Suppressor macrophage treated with lipopolysaccharide for 1 hour (primary cell): ENCODE data around the gene PNMA8A.
"Not testable (repeated sequence)": the region's sequence is repeated elsewhere in the genome, so short reads cannot be mapped to it uniquely, and the experiment has no call there.

Experiments
- DNase-seq, 3 donors: peaks; one replicate each; pipeline ENCODE4 v3.0.0-alpha.2; 2020 to 2022

The PNMA8A gene, protein sequence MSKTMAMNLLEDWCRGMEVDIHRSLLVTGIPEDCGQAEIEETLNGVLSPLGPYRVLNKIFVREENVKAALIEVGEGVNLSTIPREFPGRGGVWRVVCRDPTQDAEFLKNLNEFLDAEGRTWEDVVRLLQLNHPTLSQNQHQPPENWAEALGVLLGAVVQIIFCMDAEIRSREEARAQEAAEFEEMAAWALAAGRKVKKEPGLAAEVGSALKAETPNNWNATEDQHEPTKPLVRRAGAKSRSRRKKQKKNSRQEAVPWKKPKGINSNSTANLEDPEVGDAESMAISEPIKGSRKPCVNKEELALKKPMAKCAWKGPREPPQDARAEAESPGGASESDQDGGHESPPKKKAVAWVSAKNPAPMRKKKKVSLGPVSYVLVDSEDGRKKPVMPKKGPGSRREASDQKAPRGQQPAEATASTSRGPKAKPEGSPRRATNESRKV

DNA sequence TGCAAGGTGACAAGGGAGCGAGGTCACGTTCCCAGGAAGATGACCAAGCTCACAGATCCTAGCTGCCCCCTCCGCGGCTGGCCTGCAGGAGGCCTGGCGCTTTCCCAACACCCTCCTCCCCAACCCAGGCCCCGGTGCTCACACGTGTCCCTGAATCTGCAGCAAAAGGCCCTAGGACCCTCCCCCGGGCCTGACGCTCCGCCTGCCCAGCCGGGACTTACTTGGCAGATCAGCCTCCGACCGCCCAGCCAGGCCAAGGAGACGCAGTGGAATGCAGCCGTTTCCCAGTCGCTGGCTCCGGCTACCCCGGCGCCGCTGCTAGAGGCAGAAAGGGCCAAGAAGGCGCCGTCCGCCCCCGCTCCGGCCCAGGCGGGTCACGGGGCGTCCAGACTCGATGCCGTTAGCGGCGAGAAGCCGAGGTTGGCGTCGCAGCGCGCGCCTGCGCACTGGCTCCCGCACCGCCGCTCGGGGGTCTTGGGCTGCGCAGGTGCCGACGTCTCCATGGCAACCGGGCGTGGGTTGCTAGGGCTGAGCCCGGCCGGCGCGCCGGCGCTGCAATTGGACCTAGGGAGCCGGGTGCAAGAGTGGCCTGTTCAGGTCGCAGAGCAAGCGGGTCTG, at the start of gene PNMA8A:
Gene PNMA8A, minus strand, starts transcription at position 448 of the 618 bp plus-strand sequence. CDS start 528 bp downstream, outside the sequence.
- DNase-seq: peak in 2 of 3 donors; percentile 33 to 65

GRCh38 chr19:46520616-46521015, 49.3 kb upstream of the PNMA8A start:
- DNase-seq: no peak

GRCh38 chr19:46517471-46517870, 46.1 kb upstream of the PNMA8A start:
- no peak for DNase-seq

DNA sequence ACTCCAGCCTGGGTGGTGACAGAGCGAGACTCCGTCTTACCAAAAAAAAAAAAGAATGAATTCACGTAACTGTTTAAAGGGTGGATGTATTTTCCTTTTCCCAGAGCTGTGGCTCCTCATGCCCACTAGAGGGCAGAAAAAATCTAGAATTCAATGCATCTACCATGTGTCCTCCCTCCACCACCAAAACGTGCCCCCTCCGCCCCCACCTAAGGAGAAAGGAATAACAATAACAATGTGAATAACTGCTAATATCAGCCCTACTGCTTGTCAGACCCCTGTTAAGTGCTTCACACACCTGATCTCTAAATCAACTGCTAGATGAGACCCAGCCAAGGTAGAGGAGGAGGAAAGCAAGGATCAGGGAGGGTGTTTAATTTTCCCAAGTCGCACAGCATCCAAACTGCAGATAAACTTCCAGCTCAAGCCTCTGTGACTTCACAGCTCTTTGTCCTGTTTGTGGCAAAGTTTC, 44.6 kb upstream of the PNMA8A start:
- peak; percentile 70 to 80 (median 79) for DNase-seq

GRCh38 chr19:46515290-46515609, 43.9 kb upstream of the PNMA8A start:
- no peak for DNase-seq

- no peak for DNase-seq
These were observed 43.4 kb upstream of the PNMA8A start for GRCh38 chr19:46514589-46515289.

DNA sequence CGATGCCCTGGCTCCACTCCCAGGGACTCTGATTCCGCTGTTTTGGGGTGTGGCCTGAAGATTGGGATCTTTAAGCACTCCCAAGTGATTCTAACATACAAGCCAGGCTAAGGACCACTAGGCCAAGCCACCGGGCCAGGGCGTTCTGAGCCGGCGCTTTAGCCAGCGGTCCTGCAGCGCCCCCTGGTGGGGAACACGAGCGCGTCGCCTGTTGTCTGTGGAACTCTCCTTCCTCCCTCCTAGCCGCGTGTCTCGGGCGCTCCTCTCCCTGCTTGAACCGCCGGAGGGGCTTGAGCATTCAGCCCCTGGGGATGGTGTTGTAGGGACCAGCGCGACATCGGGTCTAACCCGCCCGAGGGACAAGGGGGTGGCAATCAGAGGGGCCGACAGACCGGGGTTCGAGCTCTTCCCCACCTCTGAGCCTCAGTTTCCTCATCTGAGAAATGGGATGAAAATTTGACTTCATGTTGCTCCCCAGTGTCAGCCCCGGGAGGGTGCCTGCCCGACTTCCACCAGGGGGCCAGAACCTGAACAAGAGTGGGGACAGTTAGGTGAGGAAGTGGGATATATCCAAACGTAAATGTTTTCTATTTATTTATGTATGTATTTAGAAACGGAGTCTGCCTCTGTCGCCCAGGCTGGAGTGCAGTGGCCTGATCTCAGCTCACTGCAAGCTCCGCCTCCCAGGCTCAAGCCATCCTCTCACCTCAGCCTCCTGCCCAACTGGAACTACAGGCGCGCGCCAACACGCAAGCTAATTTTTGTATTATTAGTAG, 42.3 kb upstream of the PNMA8A start:
- peak; percentile 84 to 94 (median 91) for DNase-seq

GRCh38 chr19:46511237-46511636, 39.9 kb upstream of the PNMA8A start:
- no peak for DNase-seq

GRCh38 chr19:46508206-46508605, 36.8 kb upstream of the PNMA8A start:
- no peak for DNase-seq

- DNase-seq: no peak
These were observed 32.6 kb upstream of the PNMA8A start for GRCh38 chr19:46503848-46504453.

GRCh38 chr19:46502891-46503290, 31.5 kb upstream of the PNMA8A start:
- no peak for DNase-seq

GRCh38 chr19:46499692-46500091, 28.3 kb upstream of the PNMA8A start:
- peak; percentile 27 to 35 (median 31) for DNase-seq

GRCh38 chr19:46497773-46498172, 26.4 kb upstream of the PNMA8A start:
- DNase-seq: no peak

DNA sequence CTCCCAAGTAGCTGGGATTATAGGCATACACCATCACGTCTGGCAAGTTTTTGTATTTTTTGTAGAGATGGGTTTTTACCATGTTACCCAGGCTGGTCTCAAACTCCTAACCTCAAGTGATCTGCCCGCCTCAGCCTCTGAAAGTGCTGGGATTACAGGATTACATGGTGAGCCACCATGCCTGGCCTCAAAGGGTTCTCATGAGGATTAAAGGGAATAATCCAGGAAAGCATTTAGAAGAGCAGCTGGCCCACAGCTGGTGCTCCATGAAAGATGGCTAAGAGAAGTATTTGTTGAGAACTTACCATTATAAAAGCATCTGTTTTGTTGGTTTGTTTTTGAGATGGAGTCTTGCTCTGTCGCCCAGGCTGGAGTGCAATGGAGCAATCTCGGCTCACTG, 25.5 kb upstream of the PNMA8A start:
- DNase-seq: not testable (repeated sequence)

DNA sequence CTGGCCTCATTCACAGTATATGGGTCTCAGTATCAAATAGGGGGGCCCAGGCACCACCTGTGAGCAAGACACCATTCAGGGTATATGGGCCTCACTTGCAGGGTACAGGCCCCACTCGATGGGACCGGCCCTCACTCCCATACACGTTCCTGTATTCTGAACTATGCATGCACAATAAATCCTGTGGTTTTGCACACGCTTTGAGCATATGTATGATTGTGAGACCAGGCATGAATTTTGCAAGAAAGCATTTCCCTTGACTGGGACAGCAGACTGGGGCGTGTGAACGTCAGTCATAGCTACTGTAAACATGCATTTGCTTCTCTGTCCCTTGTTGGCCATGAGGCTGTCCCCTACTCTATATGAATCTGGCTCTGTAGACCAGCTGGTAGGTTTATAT, 24.9 kb upstream of the PNMA8A start:
- DNase-seq: no peak

- peak in 1 of 3 donors; percentile 28 for DNase-seq
These were observed 24.4 kb upstream of the PNMA8A start, which contains the start of gene PNMA8B for GRCh38 chr19:46495786-46496099. TSS of gene PNMA8B (minus strand) at chr19:46495867. CDS start at chr19:46495465, 402 bp downstream.

DNA sequence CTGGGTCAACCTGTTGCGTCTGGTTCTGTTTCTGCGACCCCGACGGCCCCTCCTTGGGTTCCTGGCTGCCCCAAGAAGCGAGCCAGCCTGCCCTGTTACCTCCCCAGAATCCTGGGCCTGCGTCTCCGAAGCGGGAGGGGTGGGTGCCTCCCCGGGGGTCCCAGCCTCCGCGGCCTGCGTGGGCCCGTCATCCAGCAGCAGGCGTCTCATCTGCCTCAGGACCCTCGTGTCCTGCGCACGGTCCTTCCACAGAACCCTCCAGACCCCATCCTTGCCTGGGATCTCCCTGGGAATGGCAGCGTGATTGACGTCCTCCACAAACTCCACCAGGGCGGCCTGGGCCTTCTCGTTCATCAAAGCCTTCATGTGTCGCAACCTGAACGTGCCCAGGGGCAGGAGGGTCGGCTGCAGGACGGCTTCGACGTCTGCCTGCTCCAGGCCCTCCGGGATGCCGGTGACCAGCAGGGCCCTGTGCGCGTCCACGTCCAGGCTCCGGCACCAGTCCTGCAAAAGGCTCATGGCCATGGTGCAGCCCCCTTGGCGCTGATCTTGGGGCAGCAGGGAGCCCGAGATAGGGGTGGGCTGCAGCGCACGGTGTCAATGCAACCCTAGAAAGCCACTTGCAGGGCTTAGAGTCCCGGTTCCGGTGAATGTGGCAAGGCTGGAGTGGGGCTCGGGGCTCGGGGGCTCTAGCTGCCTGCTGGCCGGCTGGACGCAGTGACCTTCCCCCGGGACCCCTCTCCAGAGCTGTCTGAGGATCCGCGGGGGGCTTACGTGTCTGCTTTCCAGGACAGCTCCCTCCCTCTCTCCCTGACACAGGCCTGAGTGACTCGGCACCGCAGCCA, 23.8 kb upstream of the PNMA8A start:
- DNase-seq: no peak

GRCh38 chr19:46494146-46494940, 23.0 kb upstream of the PNMA8A start:
- DNase-seq: peak in 1 of 3 donors; percentile 22

GRCh38 chr19:46493236-46494145, 22.1 kb upstream of the PNMA8A start:
- peak in 2 of 3 donors; percentile 21 to 59 for DNase-seq
